PC-9 (cell line): Measurements from ENCODE around the gene C19orf53.
"Not testable (repeated sequence)": the region's sequence is repeated elsewhere in the genome, so short reads cannot be mapped to it uniquely, and the experiment has no call there.

Experiments used
- EZH2 ChIP-seq: fragments of 200-600 bp; sonication (generic); IDR thresholded peaks from 2 replicates; pipeline ENCODE4 v1.8.0; 2017; ENCODE audit warnings: antibody characterized with exemption, low read depth
- TF ChIP-seq, protein P1 (sequence below): fragments of 200-600 bp; sonication (generic); conservative IDR thresholded peaks from 2 replicates; pipeline ENCODE4 v1.6.1; 2017; ENCODE audit warnings: mixed run types, antibody characterized with exemption, mild to moderate bottlenecking, moderate library complexity

DNA sequence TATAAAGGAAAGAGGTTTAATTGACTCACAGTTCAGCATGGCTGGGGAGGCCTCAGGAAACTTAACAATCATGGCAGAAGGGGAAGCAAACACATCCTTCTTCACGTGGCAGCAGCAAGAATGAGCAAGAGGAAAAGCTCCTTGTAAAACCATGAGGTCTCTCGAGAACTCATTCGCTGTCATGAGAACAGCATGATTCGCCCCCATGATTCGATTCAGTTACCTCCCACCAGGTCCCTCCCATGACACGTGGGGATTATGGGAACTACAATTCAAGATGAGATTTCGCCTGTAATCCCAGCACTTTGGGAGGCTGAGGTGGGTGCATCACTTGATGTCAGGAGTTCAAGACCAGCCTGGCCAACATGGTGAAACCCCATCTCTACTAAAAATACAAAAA is 20.6 kb upstream of the C19orf53 start:
- TF ChIP-seq, protein P1, sequence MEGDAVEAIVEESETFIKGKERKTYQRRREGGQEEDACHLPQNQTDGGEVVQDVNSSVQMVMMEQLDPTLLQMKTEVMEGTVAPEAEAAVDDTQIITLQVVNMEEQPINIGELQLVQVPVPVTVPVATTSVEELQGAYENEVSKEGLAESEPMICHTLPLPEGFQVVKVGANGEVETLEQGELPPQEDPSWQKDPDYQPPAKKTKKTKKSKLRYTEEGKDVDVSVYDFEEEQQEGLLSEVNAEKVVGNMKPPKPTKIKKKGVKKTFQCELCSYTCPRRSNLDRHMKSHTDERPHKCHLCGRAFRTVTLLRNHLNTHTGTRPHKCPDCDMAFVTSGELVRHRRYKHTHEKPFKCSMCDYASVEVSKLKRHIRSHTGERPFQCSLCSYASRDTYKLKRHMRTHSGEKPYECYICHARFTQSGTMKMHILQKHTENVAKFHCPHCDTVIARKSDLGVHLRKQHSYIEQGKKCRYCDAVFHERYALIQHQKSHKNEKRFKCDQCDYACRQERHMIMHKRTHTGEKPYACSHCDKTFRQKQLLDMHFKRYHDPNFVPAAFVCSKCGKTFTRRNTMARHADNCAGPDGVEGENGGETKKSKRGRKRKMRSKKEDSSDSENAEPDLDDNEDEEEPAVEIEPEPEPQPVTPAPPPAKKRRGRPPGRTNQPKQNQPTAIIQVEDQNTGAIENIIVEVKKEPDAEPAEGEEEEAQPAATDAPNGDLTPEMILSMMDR, result not testable (repeated sequence)
- TF ChIP-seq EZH2, result not testable (repeated sequence)
